ENCODE measurements around the gene RS1.

Gene RS1

GRCh38 chrX:18672008-18672407 lies at the start of gene RS1:
RS1 (minus strand) TSS chrX:18672108; CDS start chrX:18672068, 40 bp downstream.
- no peak within 1 kb of the TSS for H3K9ac ChIP-seq (ENCODE audit: insufficient read length, low read depth)
- no peaks in the 10 kb centered on the region for H3K27me3 ChIP-seq (ENCODE audit: insufficient read depth, insufficient read length)
- H3K36me3 ChIP-seq (ENCODE audit: insufficient read depth, insufficient read length, low read length): no peaks in the 10 kb centered on the region
- DNase-seq (ENCODE audit: low read depth, low spot score): no peak
- no peaks in the 10 kb centered on the region for H3K9me3 ChIP-seq (ENCODE audit: insufficient read depth, low read length)
- peaks cover 5% of the 10 kb centered on the region for H3K4me1 ChIP-seq (ENCODE audit: insufficient read depth, insufficient read length)
- no peak for TF ChIP-seq SUZ12 (IDR thresholded peaks at IDR 0.05; ENCODE audit: extremely low read depth, insufficient read depth, insufficient read length)
- TF ChIP-seq ZNF274 (IDR thresholded peaks at IDR 0.05; ENCODE audit: low read depth, low read length): no peak
- TF ChIP-seq YY1 (IDR thresholded peaks at IDR 0.05; ENCODE audit: insufficient read depth, insufficient read length): no peak
- H3K4me3 ChIP-seq (ENCODE audit: insufficient read length, low read depth): no peak within 1 kb of the TSS

- H3K9ac ChIP-seq (ENCODE audit: insufficient read length, low read depth): no peak overlapping the region
- no peak for DNase-seq (ENCODE audit: low read depth, low spot score)
- H3K36me3 ChIP-seq (ENCODE audit: insufficient read depth, insufficient read length, low read length): no peaks in the 10 kb centered on the region
- no peak overlapping the region for H3K4me3 ChIP-seq (ENCODE audit: insufficient read length, low read depth)
- H3K9me3 ChIP-seq (ENCODE audit: insufficient read depth, low read length): peaks cover 8% of the 10 kb centered on the region; the same call in 1 of the 2 replicates
- TF ChIP-seq SUZ12 (IDR thresholded peaks at IDR 0.05; ENCODE audit: extremely low read depth, insufficient read depth, insufficient read length) (no peak), YY1 (IDR thresholded peaks at IDR 0.05; ENCODE audit: insufficient read depth, insufficient read length) (no peak), ZNF274 (IDR thresholded peaks at IDR 0.05; ENCODE audit: low read depth, low read length) (no peak)
- H3K4me1 ChIP-seq (ENCODE audit: insufficient read depth, insufficient read length): peaks cover 3% of the 10 kb centered on the region
- H3K27me3 ChIP-seq (ENCODE audit: insufficient read depth, insufficient read length): no peaks in the 10 kb centered on the region
Measured at GRCh38 chrX:18719852-18720251, 47.9 kb upstream of the RS1 start.

- no peak for TF ChIP-seq SUZ12 (IDR thresholded peaks at IDR 0.05; ENCODE audit: extremely low read depth, insufficient read depth, insufficient read length)
- TF ChIP-seq ZNF274 (IDR thresholded peaks at IDR 0.05; ENCODE audit: low read depth, low read length): no peak
- TF ChIP-seq YY1 (IDR thresholded peaks at IDR 0.05; ENCODE audit: insufficient read depth, insufficient read length): no peak
- Histone ChIP-seq H3K9ac (ENCODE audit: insufficient read length, low read depth) (no peak overlapping the region), H3K4me3 (ENCODE audit: insufficient read length, low read depth) (no peak overlapping the region), H3K36me3 (ENCODE audit: insufficient read depth, insufficient read length, low read length) (no peaks in the 10 kb centered on the region), H3K9me3 (ENCODE audit: insufficient read depth, low read length) (peaks cover 23% of the 10 kb centered on the region; the same call in 1 of the 2 replicates), H3K27me3 (ENCODE audit: insufficient read depth, insufficient read length) (no peaks in the 10 kb centered on the region), H3K4me1 (ENCODE audit: insufficient read depth, insufficient read length) (no peaks in the 10 kb centered on the region)
- DNase-seq (ENCODE audit: low read depth, low spot score): no peak
Measured at GRCh38 chrX:18714910-18715309, 43.0 kb upstream of the RS1 start.

- no peak overlapping the region for H3K9ac ChIP-seq (ENCODE audit: insufficient read length, low read depth)
- H3K4me3 ChIP-seq (ENCODE audit: insufficient read length, low read depth): no peak overlapping the region
- no peaks in the 10 kb centered on the region for H3K36me3 ChIP-seq (ENCODE audit: insufficient read depth, insufficient read length, low read length)
- H3K4me1 ChIP-seq (ENCODE audit: insufficient read depth, insufficient read length): no peaks in the 10 kb centered on the region
- TF ChIP-seq ZNF274 (IDR thresholded peaks at IDR 0.05; ENCODE audit: low read depth, low read length) (no peak), SUZ12 (IDR thresholded peaks at IDR 0.05; ENCODE audit: extremely low read depth, insufficient read depth, insufficient read length) (no peak), YY1 (IDR thresholded peaks at IDR 0.05; ENCODE audit: insufficient read depth, insufficient read length) (no peak)
- DNase-seq (ENCODE audit: low read depth, low spot score): no peak
- no peaks in the 10 kb centered on the region for H3K27me3 ChIP-seq (ENCODE audit: insufficient read depth, insufficient read length)
- H3K9me3 ChIP-seq (ENCODE audit: insufficient read depth, low read length): peaks cover 15% of the 10 kb centered on the region; the same call in 1 of the 2 replicates
Measured at GRCh38 chrX:18709833-18710232, 37.9 kb upstream of the RS1 start.

- H3K27me3 ChIP-seq (ENCODE audit: insufficient read depth, insufficient read length): no peaks in the 10 kb centered on the region
- peaks cover 2% of the 10 kb centered on the region for H3K4me1 ChIP-seq (ENCODE audit: insufficient read depth, insufficient read length)
- TF ChIP-seq ZNF274 (IDR thresholded peaks at IDR 0.05; ENCODE audit: low read depth, low read length) (no peak), YY1 (IDR thresholded peaks at IDR 0.05; ENCODE audit: insufficient read depth, insufficient read length) (no peak), SUZ12 (IDR thresholded peaks at IDR 0.05; ENCODE audit: extremely low read depth, insufficient read depth, insufficient read length) (no peak)
- DNase-seq (ENCODE audit: low read depth, low spot score): no peak
- H3K4me3 ChIP-seq (ENCODE audit: insufficient read length, low read depth): no peak within 1 kb of the TSS
- H3K9me3 ChIP-seq (ENCODE audit: insufficient read depth, low read length): peaks cover 9% of the 10 kb centered on the region; the same call in 1 of the 2 replicates
- no peak within 1 kb of the TSS for H3K9ac ChIP-seq (ENCODE audit: insufficient read length, low read depth)
- no peaks in the 10 kb centered on the region for H3K36me3 ChIP-seq (ENCODE audit: insufficient read depth, insufficient read length, low read length)
Measured at GRCh38 chrX:18707426-18708049, 35.6 kb upstream of the RS1 start, which contains the start of gene PPEF1. PPEF1 (plus strand) TSS chrX:18707645; CDS start chrX:18707781, 136 bp downstream.

GRCh38 chrX:18702362-18703195 lies 30.7 kb upstream of the RS1 start:
- Histone ChIP-seq H3K9me3 (ENCODE audit: insufficient read depth, low read length) (no peaks in the 10 kb centered on the region), H3K36me3 (ENCODE audit: insufficient read depth, insufficient read length, low read length) (no peaks in the 10 kb centered on the region), H3K4me1 (ENCODE audit: insufficient read depth, insufficient read length) (peaks cover 2% of the 10 kb centered on the region), H3K9ac (ENCODE audit: insufficient read length, low read depth) (no peak overlapping the region), H3K4me3 (ENCODE audit: insufficient read length, low read depth) (no peak overlapping the region), H3K27me3 (ENCODE audit: insufficient read depth, insufficient read length) (no peaks in the 10 kb centered on the region)
- no peak for DNase-seq (ENCODE audit: low read depth, low spot score)
- no peak for TF ChIP-seq YY1 (IDR thresholded peaks at IDR 0.05; ENCODE audit: insufficient read depth, insufficient read length)
- TF ChIP-seq ZNF274 (IDR thresholded peaks at IDR 0.05; ENCODE audit: low read depth, low read length): no peak
- TF ChIP-seq SUZ12 (IDR thresholded peaks at IDR 0.05; ENCODE audit: extremely low read depth, insufficient read depth, insufficient read length): no peak
